Mucosa of descending colon (tissue), 3 donors: ENCODE measurements around the gene ENOX1. TPM values are rescaled to one million over a fixed set of nuclear protein-coding genes. Genes with fewer than 3 reads are reported as not detected.

Experiments used
- ATAC-seq: fragments of 200-7000 bp; cut with Tn5 transposase; one replicate; pipeline ENCODE4 v1.9.1; 2020; ENCODE audit warnings: mild to moderate bottlenecking, moderate library complexity
- DNase-seq, 3 donors: peaks; one replicate each; pipeline ENCODE4 v3.0.0-alpha.2; 2020
- H3K36me3 ChIP-seq: fragments of 200-600 bp; one replicate; pipeline ENCODE4 v1.8.0; 2021; ENCODE audit warnings: low read depth, mild to moderate bottlenecking
- H3K4me1 ChIP-seq: fragments of 200-600 bp; one replicate; pipeline ENCODE4 v1.8.0; 2021; ENCODE audit warnings: low read depth, mild to moderate bottlenecking
- H3K4me3 ChIP-seq: fragments of 200-600 bp; one replicate; pipeline ENCODE4 v1.8.0; 2021; ENCODE audit warnings: mild to moderate bottlenecking
- H3K9me3 ChIP-seq: fragments of 200-600 bp; one replicate; pipeline ENCODE4 v1.8.0; 2021; ENCODE audit warnings: mild to moderate bottlenecking
- CTCF ChIP-seq: fragments of 200-600 bp; IDR thresholded peaks from one replicate; pipeline ENCODE4 v1.8.0; 2022; ENCODE audit warnings: antibody characterized with exemption, mild to moderate bottlenecking
- intact Hi-C, 2 donors: fragments of 100-400 bp; cut with DNase I in 1 of 2; cut with micrococcal nuclease in 1 of 2; formaldehyde crosslinking; loops; one replicate each; pipeline versions ENCODE4 v1.11.0 to v1.11.1; 2022; cut with DNase I, micrococcal nuclease
- total RNA-seq, 3 donors: library from RNA; stranded (reverse); fragmentation: NEBNext Ultra II Directional in 2 of 3; extraction: Animal tissue kit (Norgen Biotek cat#: 25700) in 2 of 3; gene quantifications; one replicate each; pipeline versions ENCODE4 v1.2.1 to v1.2.4, GENCODE V29; 2021 to 2023
- donor health status: DM: no; HTN: no; CAD: no; lungs with moderate emphysema.
- donor health status: DM: no; HTN: no; CAD: no.
- donor health status: DM: no; HTN: yes; CAD: no.

ENOX1 gene
- total RNA-seq, 3 donors from 2014 or later, result 0.35 to 9.8 (median 1.2) TPM

- H3K4me3 ChIP-seq, result no peak overlapping the region
- no peaks in the 10 kb centered on the region for H3K36me3 ChIP-seq
- DNase-seq (no peak), ATAC-seq (no peak)
- H3K4me1 ChIP-seq, result no peaks in the 10 kb centered on the region
- intact Hi-C loops, result no loop called here
- TF ChIP-seq CTCF, result no peak
- H3K9me3 ChIP-seq, result no peaks in the 10 kb centered on the region
Measured at GRCh38 chr13:43675577-43675976, 111.2 kb downstream of the ENOX1 start.

- no peak for ATAC-seq
- no peak for DNase-seq
- TF ChIP-seq CTCF, result no peak
- Histone ChIP-seq H3K36me3 (no peaks in the 10 kb centered on the region), H3K9me3 (no peaks in the 10 kb centered on the region), H3K4me3 (no peak overlapping the region), H3K4me1 (peaks cover under 1% of the 10 kb centered on the region)
- intact Hi-C loops, result no loop called here
Measured at GRCh38 chr13:43669964-43670363, 116.8 kb downstream of the ENOX1 start.

- H3K9me3 ChIP-seq, result no peaks in the 10 kb centered on the region
- no peak for TF ChIP-seq CTCF
- peaks cover 5% of the 10 kb centered on the region for H3K4me1 ChIP-seq
- H3K36me3 ChIP-seq, result no peaks in the 10 kb centered on the region
- H3K4me3 ChIP-seq, result no peak overlapping the region
- DNase-seq (no peak), ATAC-seq (no peak)
- intact Hi-C loops, result no loop called here
Measured at GRCh38 chr13:43669101-43669500, 117.7 kb downstream of the ENOX1 start.

GRCh38 chr13:43666403-43666802 is 120.4 kb downstream of the ENOX1 start:
- no peaks in the 10 kb centered on the region for H3K9me3 ChIP-seq
- H3K4me1 ChIP-seq, result peaks cover 23% of the 10 kb centered on the region
- DNase-seq, result peak in 2 of 3 donors; percentile 14 to 39
- TF ChIP-seq CTCF, result no peak
- intact Hi-C loops, result no loop called here
- no peak overlapping the region for H3K4me3 ChIP-seq
- H3K36me3 ChIP-seq, result no peaks in the 10 kb centered on the region
- peak; percentile 72 for ATAC-seq

- Histone ChIP-seq H3K9me3 (no peaks in the 10 kb centered on the region), H3K4me3 (no peak overlapping the region), H3K4me1 (peaks cover 23% of the 10 kb centered on the region), H3K36me3 (no peaks in the 10 kb centered on the region)
- no peak for DNase-seq
- intact Hi-C loops, result no loop called here
- ATAC-seq, result no peak
- no peak for TF ChIP-seq CTCF
Measured at GRCh38 chr13:43665388-43665787, 121.4 kb downstream of the ENOX1 start.

GRCh38 chr13:43664700-43665191 is 122.0 kb downstream of the ENOX1 start:
- H3K4me1 ChIP-seq, result peaks cover 23% of the 10 kb centered on the region
- no peak for TF ChIP-seq CTCF
- DNase-seq (peak; percentile 61 to 64 (median 62)), ATAC-seq (peak; percentile 81)
- intact Hi-C loops, result no loop called here
- H3K4me3 ChIP-seq, result no peak overlapping the region
- H3K9me3 ChIP-seq, result no peaks in the 10 kb centered on the region
- no peaks in the 10 kb centered on the region for H3K36me3 ChIP-seq
